Thoracic aorta (tissue), 2 donors: Measurements from ENCODE around the gene TAF11. TPM values are rescaled to one million over a fixed set of nuclear protein-coding genes. Genes with fewer than 3 reads are reported as not detected.
A peak's percentile ranks its signal among the peaks of the same experiment; 100 is the strongest.

ENCODE experiments used
- ATAC-seq: fragments of 150-250 bp; one replicate; pipeline ENCODE4 v1.8.0; 2017; ENCODE audit warnings: low read depth; ENCODE audit not compliant: insufficient number of reproducible peaks, low FRiP score
- DNase-seq: peaks from one replicate; pipeline ENCODE4 v3.0.0-alpha.2; 2020; ENCODE audit warnings: low spot score
- H3K27ac ChIP-seq, 2 donors: fragments of 200-600 bp; sonication (generic); 1 replicate in 1 of 2; 2 replicates in 1 of 2; pipeline ENCODE4 v1.5.1; 2016; ENCODE audit warnings: mild to moderate bottlenecking in 2 of 2, moderate library complexity in 2 of 2
- H3K27me3 ChIP-seq: fragments of 200-600 bp; sonication (generic); replicated peaks from 2 replicates; pipeline ENCODE4 v1.6.0; 2016; ENCODE audit warnings: mild to moderate bottlenecking; ENCODE audit not compliant: insufficient read depth
- H3K36me3 ChIP-seq: fragments of 200-600 bp; sonication (generic); one replicate; pipeline ENCODE4 v1.5.1; 2016
- H3K4me1 ChIP-seq, 2 donors: fragments of 200-600 bp; sonication (generic); 1 replicate in 1 of 2; 2 replicates in 1 of 2; pipeline versions ENCODE4 v1.5.1 to v1.6.0; 2016; ENCODE audit warnings: low read depth in 2 of 2, mild to moderate bottlenecking in 1 of 2; ENCODE audit not compliant: control insufficient read depth in 1 of 2
- H3K4me3 ChIP-seq: fragments of 200-600 bp; sonication (generic); 2 replicates; pipeline ENCODE4 v1.5.1; 2016; ENCODE audit warnings: mild to moderate bottlenecking
- H3K9me3 ChIP-seq: fragments of 200-600 bp; sonication (generic); 2 replicates; pipeline ENCODE4 v1.5.1; 2016
- CTCF ChIP-seq: fragments of 200-600 bp; sonication (generic); IDR thresholded peaks from one replicate; pipeline ENCODE4 v1.5.1; 2019; ENCODE audit warnings: antibody characterized with exemption
- total RNA-seq, 2 donors: library from RNA; depleted of rRNA; stranded (reverse); fragments of >200 nt; gene quantifications; one replicate each; pipeline versions ENCODE4 v1.1.0 to v1.2.3, GENCODE V29; 2016

The TAF11 gene
- total RNA-seq, 2 donors from 2014 or later, result 15.8 to 33.2 TPM

- Histone ChIP-seq H3K27me3 (no peaks in the 10 kb centered on the region), H3K36me3 (no peaks in the 10 kb centered on the region), H3K27ac (peak overlapping the region; percentile 76 to 85), H3K4me3 (no peak overlapping the region), H3K9me3 (no peaks in the 10 kb centered on the region), H3K4me1 (peaks cover 37 to 85% of the 10 kb centered on the region in 2 donors)
- TF ChIP-seq CTCF, result no peak
- no peak for ATAC-seq
- DNase-seq, result no peak
Observed at GRCh38 chr6:34912715-34913464, 25.0 kb upstream of the TAF11 start.

- Histone ChIP-seq H3K27me3 (no peaks in the 10 kb centered on the region), H3K9me3 (no peaks in the 10 kb centered on the region), H3K36me3 (no peaks in the 10 kb centered on the region), H3K4me1 (peaks cover 33 to 75% of the 10 kb centered on the region in 2 donors), H3K4me3 (no peak overlapping the region), H3K27ac (no peak overlapping the region)
- ATAC-seq, result no peak
- no peak for TF ChIP-seq CTCF
- DNase-seq, result no peak
Observed at GRCh38 chr6:34911822-34912221, 24.0 kb upstream of the TAF11 start.

- Histone ChIP-seq H3K27me3 (no peaks in the 10 kb centered on the region), H3K27ac (no peak overlapping the region), H3K9me3 (no peaks in the 10 kb centered on the region), H3K4me3 (no peak overlapping the region), H3K36me3 (no peaks in the 10 kb centered on the region), H3K4me1 (peaks cover 12 to 51% of the 10 kb centered on the region in 2 donors)
- ATAC-seq (no peak), DNase-seq (no peak)
- TF ChIP-seq CTCF, result no peak
Observed at GRCh38 chr6:34909320-34909883, 21.6 kb upstream of the TAF11 start.

- H3K4me1 ChIP-seq, result peaks cover 9 to 41% of the 10 kb centered on the region in 2 donors
- H3K36me3 ChIP-seq, result no peaks in the 10 kb centered on the region
- ATAC-seq (no peak), DNase-seq (no peak)
- H3K4me3 ChIP-seq, result no peak overlapping the region
- no peaks in the 10 kb centered on the region for H3K9me3 ChIP-seq
- no peaks in the 10 kb centered on the region for H3K27me3 ChIP-seq
- no peak overlapping the region for H3K27ac ChIP-seq
- no peak for TF ChIP-seq CTCF
Observed at GRCh38 chr6:34908194-34908593, 20.4 kb upstream of the TAF11 start.

GRCh38 chr6:34906826-34907225 is 19.0 kb upstream of the TAF11 start:
- Histone ChIP-seq H3K27ac (no peak overlapping the region), H3K4me1 (peaks cover 10 to 40% of the 10 kb centered on the region in 2 donors), H3K36me3 (no peaks in the 10 kb centered on the region), H3K9me3 (no peaks in the 10 kb centered on the region), H3K4me3 (no peak overlapping the region), H3K27me3 (no peaks in the 10 kb centered on the region)
- TF ChIP-seq CTCF, result no peak
- DNase-seq, result no peak
- no peak for ATAC-seq
